TTC549 (cell line): ENCODE data around the gene ELMO1.

Experiments
- FAIRE-seq: peaks from 2 replicates; lab custom pipeline; 2012; peaks lifted over from hg19 to GRCh38; lab: Jason Lieb, UNC

Gene ELMO1

DNA sequence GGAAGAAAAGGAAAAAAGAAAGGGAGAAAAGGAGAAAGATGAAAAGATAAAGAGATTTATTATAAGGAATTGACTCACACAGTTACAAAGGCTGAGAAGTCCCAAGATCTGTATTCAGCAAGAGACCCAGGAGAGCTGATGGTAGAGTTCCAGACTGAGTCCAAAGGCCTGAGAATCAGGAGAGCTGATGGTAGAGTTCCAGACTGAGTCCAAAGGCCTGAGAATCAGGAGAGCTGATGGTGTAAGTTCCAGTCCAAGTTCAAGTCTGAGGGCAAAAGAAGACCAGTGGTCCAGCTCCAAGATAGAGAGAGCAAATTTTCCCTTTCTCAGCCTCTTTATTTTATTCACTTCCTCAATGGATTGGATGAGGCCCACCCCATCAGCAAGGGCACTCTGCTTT, 627.0 kb downstream of the ELMO1 start:
- no peak for FAIRE-seq

DNA sequence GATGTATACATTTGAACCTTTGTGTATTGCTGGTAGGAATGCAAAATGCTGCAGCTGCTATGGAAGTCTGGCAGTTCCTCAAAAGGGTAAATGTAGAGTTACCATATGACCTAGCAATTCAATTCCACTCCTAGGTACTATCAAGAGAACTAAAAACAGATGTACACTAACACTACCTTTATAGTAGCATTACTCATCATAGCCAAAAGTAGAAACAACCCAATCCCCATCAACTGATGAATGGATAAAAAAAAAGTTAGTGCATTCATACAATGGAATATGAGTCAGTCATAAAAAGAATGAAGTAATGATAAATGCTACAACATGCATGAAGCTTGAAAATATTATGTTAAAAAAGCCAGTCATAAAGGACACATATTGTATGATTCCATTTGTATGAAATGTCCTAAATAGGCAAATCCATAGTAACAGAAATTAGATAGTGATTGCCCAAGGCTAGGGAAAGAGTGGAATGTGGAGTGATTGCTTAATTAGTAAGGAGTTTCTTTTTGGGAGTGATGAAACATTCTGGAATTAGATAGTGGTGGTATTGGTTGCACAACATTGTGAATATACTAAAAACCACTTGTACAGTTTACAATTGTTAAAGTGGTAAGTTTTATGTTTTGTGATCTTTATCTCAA, 628.0 kb downstream of the ELMO1 start:
- no peak for FAIRE-seq

DNA sequence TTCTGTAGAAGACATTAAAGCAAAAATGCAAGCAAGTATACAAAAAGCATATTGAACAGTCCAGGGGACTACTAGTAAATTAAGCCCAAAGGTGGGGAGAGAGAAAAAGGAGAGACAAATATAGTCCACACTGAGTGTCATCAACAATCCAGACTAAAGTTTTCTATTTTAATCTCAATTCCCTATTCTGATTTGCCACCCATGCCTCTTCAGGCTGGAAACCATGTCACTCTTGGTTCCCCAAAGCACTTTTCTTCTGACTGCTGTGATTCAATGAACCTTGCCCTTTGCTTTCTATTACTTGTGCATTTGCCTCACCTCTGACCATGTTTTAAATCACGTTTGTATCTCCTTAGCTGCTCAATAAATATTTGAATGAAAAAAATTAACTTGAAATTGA, 629.0 kb downstream of the ELMO1 start:
- no peak for FAIRE-seq

DNA sequence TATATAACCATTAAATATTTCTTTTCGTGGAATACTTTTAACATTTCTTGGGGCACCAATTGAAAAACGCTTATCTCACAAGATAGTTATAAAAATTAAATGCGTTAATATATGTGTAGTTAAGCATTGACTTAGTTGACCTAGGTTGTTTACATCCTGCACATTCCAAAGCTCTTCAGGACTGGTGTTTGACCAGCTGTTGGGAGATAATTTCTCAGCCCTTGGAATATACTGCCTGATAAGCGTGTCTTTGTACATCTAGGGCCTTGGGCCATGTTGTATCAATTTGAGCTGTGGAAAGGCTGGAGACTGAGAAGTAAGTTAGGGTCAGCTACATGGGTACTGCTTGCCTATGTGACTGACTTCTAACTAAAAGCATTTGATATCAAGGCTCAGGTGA, 634.4 kb downstream of the ELMO1 start:
- FAIRE-seq, result no peak

DNA sequence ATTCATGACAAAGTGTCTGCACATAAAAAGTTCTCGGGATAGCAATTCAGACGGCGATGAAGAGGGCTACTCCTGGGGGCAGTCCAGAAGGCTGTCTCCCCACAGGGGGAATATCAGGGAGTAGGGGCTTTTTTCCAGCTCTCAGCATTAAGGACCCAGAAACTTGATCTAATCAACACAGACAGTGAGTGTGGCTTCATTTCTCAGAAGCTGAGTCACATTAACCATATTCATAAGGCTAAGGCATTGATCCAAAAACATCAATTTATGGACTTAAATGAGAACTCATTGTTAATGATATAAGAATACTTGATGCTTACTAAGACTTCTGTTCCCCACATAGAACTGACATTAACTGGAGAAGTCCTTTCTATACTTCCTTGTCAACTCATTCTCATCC, 636.9 kb downstream of the ELMO1 start:
- FAIRE-seq, result no peak

DNA sequence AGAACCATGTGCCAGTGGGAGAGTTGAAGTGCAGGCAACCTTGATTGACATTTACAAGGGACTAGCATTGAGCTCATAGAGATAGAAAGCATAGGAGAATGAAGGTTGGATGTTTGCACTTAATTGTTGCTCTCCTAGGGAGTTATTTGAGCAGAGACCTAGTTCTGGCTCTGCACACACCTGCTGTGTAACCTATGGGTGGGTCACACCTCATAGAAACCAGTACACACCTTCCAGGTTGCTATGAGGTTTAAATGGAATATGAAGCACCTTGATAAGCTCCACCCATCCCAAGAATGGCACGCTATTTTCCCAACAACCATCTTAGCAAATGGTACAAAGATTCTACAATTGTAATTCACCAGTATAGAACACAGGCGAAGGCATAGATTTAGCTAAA, 638.2 kb downstream of the ELMO1 start:
- no peak for FAIRE-seq

DNA sequence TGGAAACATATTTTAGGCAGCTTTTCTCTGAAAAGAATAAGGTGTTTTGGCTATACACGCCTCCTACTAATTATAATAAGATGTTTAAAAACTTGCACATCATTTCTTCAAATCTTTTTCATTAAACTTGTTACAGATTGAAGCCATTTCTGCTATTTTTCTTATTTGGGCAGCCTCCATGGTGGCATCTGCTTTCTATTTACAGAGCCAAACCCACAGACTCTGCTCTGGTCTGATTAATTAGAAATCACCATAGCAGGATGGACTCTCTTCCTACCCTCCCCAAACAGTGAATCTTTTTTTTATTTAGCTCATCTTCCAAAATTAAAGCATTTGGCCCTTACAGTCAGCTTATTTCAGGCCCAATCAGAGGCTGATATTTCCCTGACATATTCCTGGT, 638.6 kb downstream of the ELMO1 start:
- FAIRE-seq, result no peak

DNA sequence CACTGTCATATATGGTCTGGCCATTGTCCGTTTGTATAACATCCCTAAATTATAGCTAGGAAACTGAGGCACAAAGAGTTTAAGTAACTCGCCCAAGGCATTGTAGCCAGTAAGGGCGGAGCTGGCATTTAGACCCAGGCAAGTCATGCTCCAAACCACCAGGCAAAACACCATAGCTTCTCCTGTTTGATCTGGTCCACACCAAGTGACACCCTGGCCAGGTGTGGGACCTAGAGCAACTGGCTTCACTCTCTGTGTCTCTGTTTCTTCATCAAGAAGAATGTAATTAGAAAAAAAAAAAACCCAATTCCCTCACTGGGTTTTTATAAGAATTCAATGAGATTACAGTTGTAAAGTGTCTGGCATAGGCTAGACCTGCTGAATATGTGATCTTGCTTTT, 639.2 kb downstream of the ELMO1 start:
- no peak for FAIRE-seq

DNA sequence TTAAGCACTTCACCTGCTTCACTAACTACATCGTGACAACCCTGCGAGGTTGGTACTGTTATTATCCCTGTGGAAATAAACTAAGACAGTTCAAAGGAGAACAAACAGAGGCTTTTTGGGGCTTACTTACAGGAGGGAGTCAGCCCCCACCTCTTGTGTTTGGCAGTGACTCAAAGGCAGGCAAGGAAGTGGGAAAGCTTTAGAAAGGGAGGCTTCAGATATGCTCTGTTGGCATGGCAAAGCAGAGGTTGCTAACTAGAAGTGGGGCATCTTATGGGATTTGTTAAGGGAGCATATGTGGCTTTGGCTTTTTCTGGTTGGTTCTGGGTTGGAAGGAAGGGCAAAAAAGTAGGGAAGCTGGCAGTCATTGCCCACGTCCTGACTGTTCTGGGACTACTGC, 639.6 kb downstream of the ELMO1 start:
- FAIRE-seq, result no peak

DNA sequence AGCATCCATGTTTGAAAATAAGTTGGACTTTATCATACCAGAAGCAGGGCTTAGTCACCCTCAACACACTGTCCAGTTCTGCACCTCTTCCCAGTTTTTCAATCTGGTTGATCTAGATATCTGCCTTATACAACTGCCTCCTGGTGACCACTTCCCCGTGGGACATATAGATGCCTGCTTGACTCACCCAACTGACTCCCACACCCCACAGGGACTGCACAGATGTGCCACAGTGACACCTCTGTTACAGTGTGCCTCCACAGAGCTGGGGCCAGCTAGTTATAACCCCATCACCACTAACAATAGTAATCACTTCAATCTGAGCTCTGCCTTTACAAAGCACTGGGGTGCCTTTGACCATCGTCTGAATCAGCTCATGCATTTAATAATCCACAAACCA, 641.8 kb downstream of the ELMO1 start:
- no peak for FAIRE-seq
